NCI-H187 treated with DMSO at 0.1 percent for 48 hours (cell line): ENCODE measurements around the gene A4GALT.
A peak's percentile ranks its signal among the peaks of the same experiment; 100 is the strongest.
"Not testable (repeated sequence)": the region's sequence is repeated elsewhere in the genome, so short reads cannot be mapped to it uniquely, and the experiment has no call there.

ENCODE experiments used
- DNase-seq: peaks from one replicate; lab custom pipeline; 2025; lab: John Stamatoyannopoulos, UW

The A4GALT gene

DNA sequence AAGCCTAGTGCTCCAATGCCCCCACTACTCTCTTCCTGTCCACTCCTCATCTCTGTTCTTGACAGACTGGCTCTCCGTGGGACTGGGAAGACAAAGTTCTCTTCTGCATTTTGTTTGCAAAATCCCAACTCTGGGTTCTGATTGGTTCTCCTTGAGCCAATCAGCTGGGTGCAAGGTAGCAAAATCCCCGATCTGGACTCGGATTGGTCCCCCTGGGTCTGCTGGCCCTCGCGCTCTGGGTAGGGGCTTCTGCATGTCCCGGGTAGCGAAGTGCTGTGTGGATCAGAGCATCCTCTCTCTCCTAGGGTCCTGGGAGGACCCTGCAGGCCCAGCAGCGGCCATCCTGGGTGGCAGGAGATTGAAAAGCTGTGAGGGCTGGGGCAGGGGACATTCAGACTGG lies 22.3 kb upstream of the A4GALT start:
- DNase-seq, result no peak

DNA sequence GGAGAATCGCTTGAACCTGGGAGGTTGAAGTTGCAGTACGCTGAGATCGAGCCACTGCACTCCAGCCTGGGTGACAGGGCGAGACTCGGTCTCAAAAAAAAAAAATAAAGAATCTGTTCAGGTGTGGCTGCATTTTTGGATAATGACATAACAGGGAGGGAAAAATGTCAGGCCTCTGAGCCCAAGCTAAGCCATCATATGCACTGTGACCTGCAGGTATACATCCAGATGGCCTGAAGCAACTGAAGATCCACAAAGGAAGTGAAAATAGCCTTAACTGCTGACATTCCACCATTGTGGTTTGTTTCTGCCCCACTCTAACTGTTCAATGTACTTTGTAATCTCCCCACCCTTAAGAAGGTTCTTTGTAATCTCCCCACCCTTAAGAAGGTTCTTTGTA lies 19.6 kb upstream of the A4GALT start:
- DNase-seq, result not testable (repeated sequence)

DNA sequence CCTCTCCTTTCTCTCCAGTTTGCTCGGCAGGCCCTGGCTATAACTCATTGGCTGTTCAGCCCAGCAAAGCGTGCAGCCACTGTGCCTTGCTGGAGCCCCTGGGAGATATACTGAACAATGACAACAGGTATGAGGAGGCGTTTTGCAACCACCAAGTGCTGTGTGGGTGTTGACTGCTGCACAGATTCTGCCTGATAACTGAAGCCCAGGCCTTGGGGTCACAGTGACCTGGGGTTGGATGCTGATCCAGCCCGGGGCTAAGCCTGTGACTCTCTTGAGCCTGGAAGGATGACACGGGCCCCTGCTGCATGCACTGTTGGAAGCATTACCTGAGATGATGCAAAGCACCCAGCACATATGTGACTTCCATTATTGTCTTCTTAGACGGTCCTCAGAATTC lies 13.7 kb upstream of the A4GALT start:
- DNase-seq, result no peak

DNA sequence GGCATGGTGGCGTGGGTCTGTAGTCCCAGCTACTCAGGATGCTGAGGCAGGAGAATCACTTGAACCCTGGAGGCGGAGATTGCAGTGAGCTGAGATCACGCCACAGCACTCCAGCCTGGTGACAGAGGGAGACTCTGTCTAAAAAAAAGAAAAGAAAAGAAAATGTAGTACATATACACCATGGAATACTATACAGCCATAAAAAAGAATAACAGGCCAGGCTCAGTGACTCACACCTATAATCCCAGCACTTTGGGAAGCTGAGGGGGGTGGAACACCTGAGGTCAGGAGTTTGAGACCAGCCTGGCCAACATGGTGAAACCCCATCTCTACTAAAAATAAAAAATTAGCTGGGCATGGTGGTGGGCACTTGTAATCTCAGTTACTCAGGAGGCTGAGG lies 12.7 kb upstream of the A4GALT start:
- not testable (repeated sequence) for DNase-seq

DNA sequence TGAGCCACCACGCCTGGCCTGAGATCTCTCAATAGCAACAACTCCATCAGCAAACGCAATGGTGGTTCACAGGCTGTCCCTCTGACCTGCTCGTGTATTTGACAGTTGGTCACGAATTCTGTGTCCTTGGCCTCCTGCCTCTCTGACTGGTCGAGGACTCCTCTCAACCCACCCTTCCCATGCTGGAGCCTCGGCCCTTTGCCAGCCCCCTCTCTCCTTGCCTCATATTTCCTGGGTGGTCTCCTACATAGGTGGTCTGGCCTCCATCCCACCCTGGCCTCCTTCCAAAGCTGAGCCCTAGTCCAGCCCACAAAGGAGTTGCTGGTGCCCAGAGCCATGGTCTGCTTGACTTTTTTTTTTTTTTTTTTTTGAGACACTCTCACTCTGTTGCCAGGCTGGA lies 11.4 kb upstream of the A4GALT start:
- no peak for DNase-seq

DNA sequence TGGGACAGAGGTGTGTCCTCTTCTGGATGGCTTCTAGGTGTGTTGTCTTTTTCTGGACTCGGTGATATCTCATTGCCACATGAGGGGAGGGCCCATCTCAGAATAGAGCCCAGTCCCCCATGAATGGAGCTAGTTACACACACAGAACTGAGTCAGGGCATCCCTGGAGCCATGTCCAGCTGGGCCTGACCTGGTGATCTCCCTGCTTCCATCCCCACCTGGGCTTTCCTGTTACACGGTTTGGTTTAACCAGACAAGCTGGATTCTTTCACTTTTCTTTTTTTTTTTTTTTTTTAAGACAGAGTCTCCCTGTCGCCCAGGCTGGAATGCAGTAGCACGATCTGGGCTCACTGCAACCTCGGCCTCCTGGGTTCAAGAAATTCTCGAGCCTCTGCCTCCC lies 6.1 kb upstream of the A4GALT start:
- DNase-seq, result no peak

DNA sequence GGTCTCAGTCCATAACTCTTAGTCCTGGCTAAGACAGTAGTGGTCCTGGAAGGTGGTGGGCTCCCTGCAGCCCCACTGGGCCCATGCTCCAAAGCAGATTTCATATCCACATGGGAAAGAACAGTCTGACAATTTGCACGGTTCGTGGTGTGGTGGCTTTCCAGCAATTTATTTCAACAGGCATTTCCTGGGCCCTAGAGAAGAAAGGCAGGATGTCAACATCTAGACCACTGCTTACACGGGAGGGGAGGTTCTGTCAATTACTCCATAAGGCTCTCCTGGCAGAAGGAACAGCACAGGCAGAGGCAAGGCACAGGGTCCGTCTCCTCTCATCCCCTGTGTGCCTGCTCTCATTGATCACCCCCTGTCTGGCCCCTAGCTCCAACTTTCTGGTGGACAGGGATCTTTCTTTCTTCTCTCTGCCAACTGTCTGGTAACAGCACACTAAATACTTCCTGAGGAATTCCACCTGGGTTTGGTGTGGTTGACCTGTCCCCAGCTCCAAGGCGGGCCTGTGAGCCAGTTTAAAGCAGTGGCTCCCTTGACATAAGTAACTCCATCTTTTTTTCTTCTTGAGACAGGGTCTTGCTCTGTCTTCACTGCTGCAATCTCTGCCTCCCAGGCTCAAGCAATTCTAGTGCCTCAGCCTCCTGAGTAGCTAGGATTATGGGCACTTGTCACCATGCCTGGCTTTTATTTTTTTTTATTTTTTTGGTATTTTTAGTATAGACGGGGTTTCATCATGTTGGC lies 5.1 kb upstream of the A4GALT start:
- DNase-seq, result no peak

DNA sequence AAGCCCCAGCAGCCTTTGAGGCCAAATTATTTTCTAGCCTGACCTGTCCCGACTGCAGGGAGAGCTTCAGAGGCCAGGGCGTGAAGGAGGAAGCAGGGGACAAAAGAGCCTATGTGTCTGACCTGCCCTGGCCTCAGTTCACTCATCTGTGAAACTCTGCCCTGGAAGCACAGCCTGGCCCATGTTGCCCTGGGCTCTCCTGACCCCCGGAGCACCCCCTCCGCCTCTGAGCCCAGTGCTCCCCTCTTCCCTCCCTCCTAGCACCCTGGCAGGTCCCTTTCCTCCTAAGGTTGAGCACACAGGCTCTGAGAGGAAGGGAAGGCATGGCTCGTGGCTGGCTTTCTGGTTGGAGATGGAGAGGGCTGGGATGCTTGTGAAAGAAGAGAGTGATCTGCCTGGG lies 3.4 kb upstream of the A4GALT start:
- no peak for DNase-seq

DNA sequence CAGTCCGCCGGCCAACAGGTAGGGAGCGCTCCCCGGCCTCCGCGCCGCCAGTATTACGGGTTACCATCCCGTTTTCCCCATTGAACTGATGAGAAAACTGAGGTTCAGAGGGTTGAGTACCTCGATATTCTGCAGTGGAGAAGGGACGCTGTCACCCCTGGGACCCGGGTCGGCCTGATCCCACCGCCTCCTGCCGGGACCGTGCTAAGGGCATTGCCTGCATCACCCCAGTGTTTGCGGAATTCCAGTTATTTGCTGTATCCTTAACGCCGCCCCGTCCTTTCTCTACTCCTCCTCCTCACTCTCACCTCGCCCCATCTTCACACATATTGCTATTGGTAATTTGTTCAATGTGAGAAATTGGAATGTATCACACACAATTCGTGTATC lies 370 bp upstream of the A4GALT start:
- DNase-seq, result no peak

DNA sequence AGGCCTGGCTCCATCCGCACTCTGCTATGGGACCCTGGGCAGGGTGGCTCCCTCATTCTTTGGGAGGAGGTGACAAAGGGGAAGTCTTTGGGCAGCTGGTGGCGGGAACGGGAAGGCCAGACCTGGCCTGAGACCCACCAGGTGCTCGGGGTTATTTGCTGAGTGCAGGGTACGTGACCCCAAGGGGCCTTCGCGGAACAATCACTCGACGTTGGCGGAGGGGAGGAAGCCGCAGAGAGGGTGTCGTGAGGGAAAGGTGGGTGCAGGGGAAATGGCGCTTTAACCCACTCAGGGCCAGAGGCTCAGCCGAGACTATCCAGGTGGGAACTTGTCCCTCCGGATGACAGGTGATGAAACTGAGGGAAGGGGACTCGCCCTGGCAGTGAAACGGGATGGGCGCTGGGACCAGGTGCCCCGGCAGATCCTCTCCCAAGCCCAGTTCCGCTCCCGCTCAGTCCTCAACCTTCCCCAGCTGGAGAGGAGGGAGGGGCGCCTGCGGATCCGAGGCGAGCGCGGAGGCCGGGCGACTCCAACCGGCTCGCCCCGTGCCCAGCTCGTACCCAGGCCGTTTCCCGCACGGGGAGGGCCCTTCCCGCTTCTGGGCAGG lies 911 bp downstream of the A4GALT start:
- no peak for DNase-seq

DNA sequence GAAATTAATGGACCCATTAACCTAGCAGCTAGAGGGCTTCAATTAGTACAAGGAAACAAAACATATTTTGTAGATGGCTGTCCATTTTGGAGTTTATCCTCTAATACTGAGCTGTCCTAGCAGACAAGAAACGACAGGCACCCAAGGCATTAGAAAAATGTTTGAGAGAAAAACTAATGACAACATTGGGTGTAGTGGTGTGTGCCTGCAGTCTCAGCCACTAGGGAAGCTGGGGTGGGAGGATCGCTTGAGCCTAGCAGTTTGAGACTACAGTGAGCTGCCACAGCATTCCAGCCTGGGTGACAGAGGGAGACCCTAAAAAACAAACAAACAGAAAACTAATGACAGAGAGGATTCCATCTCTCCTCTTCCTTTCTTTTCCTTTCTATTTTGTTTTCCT lies 1.5 kb downstream of the A4GALT start:
- DNase-seq, result no peak

DNA sequence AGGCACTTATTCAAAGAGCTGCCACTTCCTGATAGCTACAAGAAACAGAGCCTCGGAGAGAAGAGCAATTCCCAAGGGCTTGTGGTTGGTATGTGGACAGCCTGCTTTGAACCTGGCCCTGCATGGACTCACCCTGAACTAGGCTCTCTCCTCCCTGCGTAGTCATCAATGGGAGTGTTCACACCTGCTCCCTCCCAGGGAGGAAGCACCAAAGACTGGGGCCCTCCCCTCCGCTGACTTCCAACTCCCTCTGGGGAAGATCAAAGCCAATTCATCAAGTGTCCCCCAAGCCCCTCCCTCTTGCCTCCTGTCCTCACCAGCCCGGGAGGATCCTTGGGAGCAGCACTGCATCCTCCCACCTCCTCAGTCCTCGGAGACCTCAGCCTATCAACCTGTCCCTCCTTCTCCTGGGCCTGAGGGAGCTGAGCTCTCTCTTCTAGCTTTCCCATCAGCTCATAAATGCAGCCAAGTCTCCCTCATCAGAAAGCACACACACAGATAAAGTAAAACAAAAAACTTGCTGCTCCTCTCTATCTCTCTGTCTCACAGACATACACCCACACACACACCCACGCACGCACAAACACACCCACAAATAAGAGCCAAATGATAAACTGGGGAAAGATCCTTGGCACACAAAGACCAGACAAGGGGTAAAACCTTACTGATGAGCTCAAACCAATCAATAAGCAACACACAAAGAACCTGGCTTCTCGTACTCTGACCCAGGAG lies 3.3 kb downstream of the A4GALT start:
- peak; percentile 22 for DNase-seq

DNA sequence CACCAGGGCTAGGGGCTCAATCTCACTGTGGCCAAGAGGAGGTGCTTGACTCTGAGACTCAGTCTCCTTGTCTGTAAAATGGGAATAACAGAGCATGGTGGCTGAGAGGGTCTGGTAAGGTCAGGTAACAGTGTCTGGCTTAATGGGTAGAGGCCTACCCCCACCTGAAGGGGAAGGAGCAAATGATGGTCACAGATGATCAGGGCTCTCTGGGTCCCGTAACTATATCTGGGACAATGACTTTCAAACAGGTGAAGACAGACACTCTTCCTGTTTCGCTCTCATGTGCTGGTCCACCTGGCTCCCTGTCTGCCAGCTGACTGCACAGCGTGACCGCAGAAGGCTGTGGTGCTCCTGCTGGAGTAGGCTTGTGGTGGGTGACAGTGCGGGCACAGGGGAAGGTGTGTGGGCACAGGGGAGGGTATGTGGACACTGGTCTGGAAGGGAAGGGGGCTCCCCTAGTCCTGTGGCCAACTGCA lies 4.0 kb downstream of the A4GALT start:
- peak; percentile 1 for DNase-seq

DNA sequence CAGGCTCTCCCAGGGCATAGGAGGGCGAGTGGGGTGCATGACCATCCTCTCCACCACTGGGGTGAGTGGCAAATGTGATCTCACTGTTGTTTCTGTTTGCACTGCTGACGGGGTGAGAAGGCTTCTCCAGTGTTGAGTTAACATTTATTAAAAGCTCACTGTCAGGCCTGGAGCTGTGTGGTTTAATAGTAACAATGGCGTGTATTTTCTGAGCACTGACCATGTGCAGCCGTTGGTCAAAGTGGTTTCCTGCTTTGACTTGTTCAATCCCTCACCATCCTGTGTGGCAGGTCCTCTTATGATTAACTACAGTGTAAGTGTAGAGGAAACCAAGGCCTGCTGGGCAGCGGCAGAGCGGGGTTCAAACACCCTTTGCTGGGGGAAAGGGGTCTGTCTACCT lies 4.4 kb downstream of the A4GALT start:
- DNase-seq, result no peak

DNA sequence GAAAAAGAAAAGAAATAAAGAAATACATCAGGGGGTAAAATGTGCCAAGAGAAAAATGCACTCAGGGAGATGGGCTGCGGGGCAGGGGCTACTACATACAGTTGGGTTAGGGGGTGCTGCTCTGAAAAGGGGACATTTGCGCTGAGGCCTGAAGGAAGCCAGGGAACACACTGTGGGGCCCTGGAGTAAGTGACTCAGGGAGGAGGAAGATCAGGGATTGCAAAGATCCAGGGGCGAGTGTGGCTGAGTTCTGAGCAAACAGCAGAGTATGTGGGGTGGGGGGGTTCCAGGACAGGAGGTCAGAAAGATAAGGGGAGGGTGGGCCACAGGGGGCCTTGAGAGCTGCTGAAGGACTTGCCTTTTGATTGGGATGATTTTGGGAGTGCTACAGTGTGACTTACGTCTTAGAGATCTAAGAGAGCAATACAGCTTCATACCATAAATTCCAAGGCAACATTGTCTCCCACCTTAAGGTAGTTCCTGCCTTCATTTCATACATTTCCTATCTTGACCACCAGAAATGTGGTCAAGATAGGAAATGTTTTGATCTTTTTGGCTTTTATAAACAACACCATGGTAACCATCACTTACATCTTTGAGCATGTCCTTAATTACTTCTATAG lies 5.8 kb downstream of the A4GALT start:
- DNase-seq, result no peak

DNA sequence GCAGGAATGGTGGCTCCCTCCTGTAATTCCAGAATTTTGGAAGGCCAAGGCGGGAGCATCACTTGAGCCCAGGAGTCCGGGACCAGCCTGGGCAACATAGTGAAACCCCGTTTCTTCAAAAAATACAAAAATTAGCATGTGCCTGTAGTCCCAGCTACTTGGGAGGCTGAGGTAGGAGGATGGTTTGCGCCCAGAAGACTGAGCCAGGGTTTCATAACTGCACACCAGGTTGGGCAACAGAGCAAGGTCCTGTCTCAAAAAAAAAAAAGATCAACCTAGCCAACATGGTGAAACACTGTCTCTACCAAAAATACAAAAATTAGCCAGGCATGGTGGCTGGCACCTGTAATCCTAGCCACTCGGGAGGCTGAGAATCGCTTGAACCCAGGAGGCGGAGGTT lies 6.4 kb downstream of the A4GALT start:
- no peak for DNase-seq

DNA sequence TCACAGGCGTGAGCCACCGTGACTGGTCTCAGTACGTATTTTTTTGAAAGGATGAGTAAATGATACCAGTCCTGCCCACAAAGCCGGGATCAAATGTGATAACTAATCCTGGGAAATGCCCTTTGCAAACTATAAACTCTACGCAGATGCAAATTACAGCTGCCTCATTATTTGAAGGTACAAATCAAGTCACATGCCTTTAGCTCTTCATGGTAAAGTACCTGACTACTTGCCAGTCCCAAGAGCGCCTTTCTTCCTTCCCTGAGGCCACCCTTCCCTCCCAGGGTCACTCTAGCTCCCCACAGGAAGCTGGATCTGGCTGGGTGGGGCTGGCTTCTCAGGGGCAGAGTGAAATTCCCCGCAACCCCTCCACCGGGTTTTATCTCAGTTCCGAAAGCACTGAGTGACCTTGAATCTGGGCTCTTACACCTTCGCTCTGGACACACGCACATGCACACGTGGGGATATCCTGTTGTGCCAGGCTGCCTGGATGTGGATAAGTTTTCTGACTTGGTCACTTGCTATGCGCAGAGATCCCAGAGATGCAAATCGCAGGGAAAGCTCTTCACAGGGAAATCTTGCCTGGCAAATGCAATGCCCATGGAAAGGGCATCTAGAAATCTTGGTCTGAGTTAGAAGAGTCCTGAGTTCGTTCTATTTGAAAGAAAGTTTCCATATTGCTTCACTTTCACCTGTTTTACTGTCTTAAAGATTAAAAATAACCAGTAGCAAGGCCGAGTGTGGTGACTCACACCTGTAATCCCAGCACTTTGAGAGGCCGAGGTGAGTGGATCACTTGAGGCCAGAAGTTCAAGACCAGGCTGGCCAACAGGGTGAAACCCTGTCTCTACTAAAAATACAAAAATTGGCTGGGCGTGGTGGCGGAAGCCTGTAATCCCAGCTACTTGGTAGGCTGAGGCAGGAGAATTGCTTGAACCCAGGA lies 8.5 kb downstream of the A4GALT start:
- DNase-seq, result no peak

DNA sequence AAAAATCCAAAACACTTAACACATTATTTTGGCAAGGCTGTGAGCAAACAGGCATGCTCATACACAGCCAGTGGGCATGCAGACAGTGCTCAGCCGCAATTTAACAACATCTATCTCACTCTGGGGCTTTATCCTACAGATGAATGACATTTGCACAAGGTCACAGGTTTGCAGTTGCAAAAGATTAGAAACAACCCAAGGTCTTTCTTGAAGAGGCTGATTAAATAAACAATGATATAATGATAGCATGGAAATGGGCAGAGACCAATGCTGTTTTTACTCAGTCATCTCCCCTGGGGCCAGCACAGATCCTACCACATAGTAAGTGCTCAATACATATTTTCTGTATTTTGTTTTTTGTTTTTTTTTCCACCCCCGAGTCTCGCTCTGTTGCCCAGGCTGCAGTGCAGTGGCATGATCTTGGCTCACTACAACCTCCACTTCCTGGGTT lies 9.4 kb downstream of the A4GALT start:
- no peak for DNase-seq

DNA sequence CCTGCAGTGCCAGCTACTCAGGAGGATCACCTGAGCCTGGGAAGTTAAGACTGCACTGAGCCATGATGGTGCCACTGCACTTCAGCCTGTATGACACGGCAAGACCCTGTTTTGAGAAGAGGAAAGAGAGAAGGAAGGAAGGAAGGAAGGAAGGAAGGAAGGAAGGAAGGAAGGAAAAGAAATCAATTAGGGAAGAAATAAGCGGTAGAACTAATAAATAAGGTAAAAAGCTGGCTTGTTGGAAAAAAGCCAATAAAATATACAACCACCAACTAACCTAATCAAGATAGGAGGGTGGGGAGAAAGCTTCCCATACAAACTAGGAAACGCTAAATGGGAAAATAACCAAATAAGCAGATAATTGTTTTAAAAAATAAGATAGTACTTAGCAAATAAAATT lies 12.3 kb downstream of the A4GALT start:
- no peak for DNase-seq

DNA sequence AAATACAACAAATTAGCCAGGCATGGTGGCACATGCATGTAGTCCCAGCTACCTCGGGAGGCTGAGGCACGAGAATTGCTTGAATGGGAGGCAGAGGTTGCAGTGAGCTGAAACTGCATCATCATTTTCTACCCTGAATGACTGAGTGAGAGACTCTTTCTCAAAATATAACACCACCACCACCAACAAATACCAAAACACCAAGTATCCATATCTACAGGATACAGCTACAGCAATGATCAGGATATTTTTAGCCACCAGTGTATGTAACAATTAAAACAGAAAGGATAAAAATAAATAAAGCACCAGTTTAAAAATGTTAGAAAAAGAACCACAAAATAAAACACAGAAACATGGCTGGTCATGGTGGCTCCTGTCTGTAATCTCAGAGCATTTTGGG lies 13.2 kb downstream of the A4GALT start:
- DNase-seq, result no peak

DNA sequence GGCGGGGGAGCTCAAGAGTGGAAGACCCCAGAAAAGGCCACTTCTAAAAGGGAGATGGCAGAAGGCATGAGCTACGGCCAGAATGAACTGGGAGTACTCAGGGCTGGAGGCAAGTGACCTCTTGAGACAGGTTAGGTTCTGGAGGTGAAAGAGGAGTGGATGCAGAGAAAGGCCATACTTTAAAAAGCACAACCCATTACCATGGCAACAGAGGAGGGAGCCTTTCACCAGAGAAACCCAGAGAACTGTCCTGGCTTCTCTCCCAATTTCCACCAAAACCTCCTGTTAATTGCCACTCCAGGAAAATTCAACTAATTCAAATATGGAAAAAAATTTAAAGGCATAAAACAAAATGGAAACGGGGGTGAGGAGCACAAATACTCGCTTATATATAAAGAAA lies 15.8 kb downstream of the A4GALT start:
- DNase-seq, result no peak

DNA sequence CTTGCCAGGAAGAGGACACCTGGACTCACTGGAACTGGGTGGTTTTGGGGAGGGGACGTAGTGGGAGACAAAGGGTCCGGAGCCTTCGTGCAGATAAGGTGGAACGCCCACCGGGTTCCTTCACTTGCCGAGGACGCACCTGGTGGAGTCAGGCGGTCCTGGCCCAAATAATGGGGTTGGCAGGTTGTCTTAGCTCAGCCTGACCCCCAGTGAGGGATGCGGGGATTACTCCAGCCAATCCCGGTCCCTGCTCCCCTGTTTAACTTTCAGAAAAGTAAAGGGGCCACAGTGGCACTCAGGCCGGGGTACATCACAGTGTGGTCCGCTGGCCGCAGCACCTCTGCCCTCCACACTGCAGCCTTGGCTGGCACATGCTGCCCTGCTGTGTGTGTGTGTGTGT lies 18.0 kb downstream of the A4GALT start:
- no peak for DNase-seq
